Right renal pelvis (tissue), 4 donors: ENCODE measurements around the gene MYBPC2. TPM values are rescaled to one million over a fixed set of nuclear protein-coding genes. Genes with fewer than 3 reads are reported as not detected.
A peak's percentile ranks its signal among the peaks of the same experiment; 100 is the strongest.
"Not testable (repeated sequence)": the region's sequence is repeated elsewhere in the genome, so short reads cannot be mapped to it uniquely, and the experiment has no call there.

Experiments used
- DNase-seq, 4 donors: peaks; one replicate each; pipeline ENCODE4 v3.0.0-alpha.2; 2013; ENCODE audit warnings: low read depth in 4 of 4, low spot score in 3 of 4, missing footprints in 1 of 4
- polyA plus RNA-seq, 4 donors: library from polyadenylated mRNA; unstranded; fragments of 120-200 nt; gene quantifications; one replicate each; pipeline ENCODE4 v1.2.1, GENCODE V29; 2013; ENCODE audit not compliant: insufficient read length in 4 of 4

MYBPC2 gene
- polyA plus RNA-seq, 4 donors, result 0.77 to 1.5 (median 0.90) TPM

- DNase-seq, result no peak
Observed at GRCh38 chr19:50425581-50425980, 7.1 kb upstream of the MYBPC2 start.

- DNase-seq, result no peak
Observed at GRCh38 chr19:50427318-50427925, 5.3 kb upstream of the MYBPC2 start.

GRCh38 chr19:50427997-50428425, 4.7 kb upstream of the MYBPC2 start:
- peak; percentile 63 to 82 (median 76) for DNase-seq

GRCh38 chr19:50428772-50429463, 3.8 kb upstream of the MYBPC2 start:
- no peak for DNase-seq

GRCh38 chr19:50430888-50431342, 1.8 kb upstream of the MYBPC2 start:
- no peak for DNase-seq

GRCh38 chr19:50431343-50432220, 1.1 kb upstream of the MYBPC2 start:
- DNase-seq, result peak; percentile 72 to 93 (median 77)

- DNase-seq, result no peak
Observed at GRCh38 chr19:50433201-50434180, 799 bp downstream of the MYBPC2 start.

GRCh38 chr19:50434525-50434924, 1.8 kb downstream of the MYBPC2 start:
- no peak for DNase-seq

- no peak for DNase-seq
Observed at GRCh38 chr19:50435221-50435620, 2.5 kb downstream of the MYBPC2 start.

- DNase-seq, result no peak
Observed at GRCh38 chr19:50435627-50436026, 2.9 kb downstream of the MYBPC2 start.

- DNase-seq, result no peak
Observed at GRCh38 chr19:50437862-50438449, 5.3 kb downstream of the MYBPC2 start.

GRCh38 chr19:50439130-50439529, 6.4 kb downstream of the MYBPC2 start:
- DNase-seq, result not testable (repeated sequence)

- no peak for DNase-seq
Observed at GRCh38 chr19:50444059-50444458, 11.4 kb downstream of the MYBPC2 start.

GRCh38 chr19:50447053-50447452, 14.4 kb downstream of the MYBPC2 start:
- DNase-seq, result no peak

GRCh38 chr19:50447750-50448149, 15.1 kb downstream of the MYBPC2 start:
- DNase-seq, result no peak

GRCh38 chr19:50449236-50449899, 16.7 kb downstream of the MYBPC2 start:
- no peak for DNase-seq

- DNase-seq, result no peak
Observed at GRCh38 chr19:50450369-50451222, 17.9 kb downstream of the MYBPC2 start.

- no peak for DNase-seq
Observed at GRCh38 chr19:50451223-50451534, 18.5 kb downstream of the MYBPC2 start.
